Loucy (cell line): ENCODE measurements around the gene XXYLT1.

Source experiments
- H2AFZ ChIP-seq: fragments of 200-600 bp; sonication (generic); 2 replicates; pipeline ENCODE4 v1.6.0; 2016; ENCODE audit warnings: antibody characterized with exemption, mild to moderate bottlenecking, low read length, moderate library complexity
- H3F3A ChIP-seq: fragments of 200-600 bp; 2 replicates; pipeline ENCODE4 v1.6.0; 2016; ENCODE audit warnings: antibody characterized with exemption, low read depth, mild to moderate bottlenecking
- H3K27me3 ChIP-seq: fragments of 200-600 bp; sonication (generic); 2 replicates; pipeline ENCODE4 v1.6.1; 2014; ENCODE audit warnings: low read length, mild to moderate bottlenecking; ENCODE audit not compliant: insufficient read depth, poor library complexity, severe bottlenecking
- H3K36me3 ChIP-seq: fragments of 200-600 bp; sonication (generic); 2 replicates; pipeline ENCODE4 v1.6.1; 2016; ENCODE audit warnings: low read length; ENCODE audit not compliant: insufficient read depth
- H3K4me1 ChIP-seq: fragments of 200-600 bp; sonication (generic); 2 replicates; pipeline ENCODE4 v1.5.1; 2014; ENCODE audit warnings: low read length, mild to moderate bottlenecking; ENCODE audit not compliant: insufficient read depth, poor library complexity, severe bottlenecking
- H3K4me2 ChIP-seq: fragments of 200-600 bp; sonication (generic); 2 replicates; pipeline ENCODE4 v1.6.0; 2014; ENCODE audit warnings: antibody characterized with exemption, low read length, low read depth, mild to moderate bottlenecking; ENCODE audit not compliant: poor library complexity, severe bottlenecking
- H3K4me3 ChIP-seq: fragments of 200-600 bp; sonication (generic); 2 replicates; pipeline ENCODE4 v1.5.1; 2014; ENCODE audit warnings: low read length, mild to moderate bottlenecking, mixed read lengths; ENCODE audit not compliant: poor library complexity, severe bottlenecking
- H3K79me2 ChIP-seq: fragments of 200-600 bp; sonication (generic); 2 replicates; pipeline ENCODE4 v1.6.1; 2014; ENCODE audit warnings: low read length; ENCODE audit not compliant: insufficient read depth
- H3K9ac ChIP-seq: fragments of 200-600 bp; sonication (generic); 2 replicates; pipeline ENCODE4 v1.6.0; 2014; ENCODE audit warnings: mild to moderate bottlenecking, low read depth, low read length, moderate library complexity; ENCODE audit not compliant: poor library complexity, severe bottlenecking
- H3K9me2 ChIP-seq: fragments of 200-600 bp; sonication (generic); replicated peaks from 2 replicates; pipeline ENCODE4 v1.6.1; 2016; ENCODE audit warnings: low read depth, low read length, mixed read lengths
- H3K9me3 ChIP-seq: fragments of 200-600 bp; sonication (generic); 2 replicates; pipeline ENCODE4 v1.6.1; 2014; ENCODE audit warnings: mild to moderate bottlenecking, antibody characterized with exemption, low read length, low read depth; ENCODE audit not compliant: insufficient read depth
- H4K20me1 ChIP-seq: fragments of 200-600 bp; sonication (generic); 2 replicates; pipeline ENCODE4 v1.6.0; 2014; ENCODE audit warnings: antibody characterized with exemption, low read length, mild to moderate bottlenecking; ENCODE audit not compliant: insufficient read depth, poor library complexity, severe bottlenecking
- EZH2phosphoT487 ChIP-seq: fragments of 200-600 bp; IDR thresholded peaks from 2 replicates; pipeline ENCODE4 v1.6.1; 2018; ENCODE audit warnings: antibody characterized with exemption, mild to moderate bottlenecking, moderate library complexity, borderline replicate concordance
- TF ChIP-seq, protein P1 (sequence below): fragments of 200-600 bp; sonication (generic); conservative IDR thresholded peaks from 2 replicates; pipeline ENCODE4 v1.5.1; 2014; ENCODE audit warnings: mild to moderate bottlenecking, antibody characterized with exemption, low read length

The XXYLT1 gene

GRCh38 chr3:195087328-195087727 lies 183.6 kb downstream of the XXYLT1 start:
- Histone ChIP-seq H3K4me3 (no peak overlapping the region), H4K20me1 (peaks cover 4% of the 10 kb centered on the region), H3K9ac (no peak overlapping the region), H3K4me2 (no peak overlapping the region), H3K9me3 (no peaks in the 10 kb centered on the region), H3K9me2 (no peaks in the 10 kb centered on the region), H3K27me3 (no peaks in the 10 kb centered on the region), H3K4me1 (peaks cover 5% of the 10 kb centered on the region), H3F3A (no peaks in the 10 kb centered on the region), H3K36me3 (peaks cover 9% of the 10 kb centered on the region; the same call in 1 of the 2 replicates), H2AFZ (no peak overlapping the region), H3K79me2 (peaks cover 46% of the 10 kb centered on the region)
- TF ChIP-seq, protein P1, sequence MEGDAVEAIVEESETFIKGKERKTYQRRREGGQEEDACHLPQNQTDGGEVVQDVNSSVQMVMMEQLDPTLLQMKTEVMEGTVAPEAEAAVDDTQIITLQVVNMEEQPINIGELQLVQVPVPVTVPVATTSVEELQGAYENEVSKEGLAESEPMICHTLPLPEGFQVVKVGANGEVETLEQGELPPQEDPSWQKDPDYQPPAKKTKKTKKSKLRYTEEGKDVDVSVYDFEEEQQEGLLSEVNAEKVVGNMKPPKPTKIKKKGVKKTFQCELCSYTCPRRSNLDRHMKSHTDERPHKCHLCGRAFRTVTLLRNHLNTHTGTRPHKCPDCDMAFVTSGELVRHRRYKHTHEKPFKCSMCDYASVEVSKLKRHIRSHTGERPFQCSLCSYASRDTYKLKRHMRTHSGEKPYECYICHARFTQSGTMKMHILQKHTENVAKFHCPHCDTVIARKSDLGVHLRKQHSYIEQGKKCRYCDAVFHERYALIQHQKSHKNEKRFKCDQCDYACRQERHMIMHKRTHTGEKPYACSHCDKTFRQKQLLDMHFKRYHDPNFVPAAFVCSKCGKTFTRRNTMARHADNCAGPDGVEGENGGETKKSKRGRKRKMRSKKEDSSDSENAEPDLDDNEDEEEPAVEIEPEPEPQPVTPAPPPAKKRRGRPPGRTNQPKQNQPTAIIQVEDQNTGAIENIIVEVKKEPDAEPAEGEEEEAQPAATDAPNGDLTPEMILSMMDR, result no peak
- TF ChIP-seq EZH2phosphoT487, result no peak

- H3K4me1 ChIP-seq, result peaks cover 10% of the 10 kb centered on the region
- no peaks in the 10 kb centered on the region for H3K9me2 ChIP-seq
- H3K79me2 ChIP-seq, result peaks cover 50% of the 10 kb centered on the region
- H3K9ac ChIP-seq, result no peak overlapping the region
- no peak for TF ChIP-seq EZH2phosphoT487
- TF ChIP-seq, protein P1, result no peak
- no peaks in the 10 kb centered on the region for H3K27me3 ChIP-seq
- peaks cover 9% of the 10 kb centered on the region; the same call in 1 of the 2 replicates for H3K36me3 ChIP-seq
- H3K4me3 ChIP-seq, result no peak overlapping the region
- 0 out of 2 replicates have a peak, but pooled peaks cover under 1% of the 10 kb centered on the region for H3F3A ChIP-seq
- no peak overlapping the region for H3K4me2 ChIP-seq
- no peaks in the 10 kb centered on the region for H3K9me3 ChIP-seq
- H2AFZ ChIP-seq, result no peak overlapping the region
- H4K20me1 ChIP-seq, result peaks cover 4% of the 10 kb centered on the region
Measured at GRCh38 chr3:195086885-195087284, 184.1 kb downstream of the XXYLT1 start.

GRCh38 chr3:195086341-195086740 lies 184.6 kb downstream of the XXYLT1 start:
- Histone ChIP-seq H3K9me3 (no peaks in the 10 kb centered on the region), H4K20me1 (peaks cover 4% of the 10 kb centered on the region), H2AFZ (no peak overlapping the region), H3K9ac (no peak overlapping the region), H3K4me2 (no peak overlapping the region), H3K27me3 (no peaks in the 10 kb centered on the region), H3K4me3 (no peak overlapping the region), H3F3A (peaks cover 6% of the 10 kb centered on the region; the same call in 1 of the 2 replicates), H3K4me1 (peaks cover 15% of the 10 kb centered on the region), H3K36me3 (peaks cover 9% of the 10 kb centered on the region; the same call in 1 of the 2 replicates), H3K79me2 (peaks cover 55% of the 10 kb centered on the region), H3K9me2 (no peaks in the 10 kb centered on the region)
- TF ChIP-seq EZH2phosphoT487, result no peak
- TF ChIP-seq, protein P1, result no peak
